SK-N-SH (cell line): ENCODE measurements around the gene LRRC25. TPM values are rescaled to one million over a fixed set of nuclear protein-coding genes. Genes with fewer than 3 reads are reported as not detected.

Experiments used
- CTCF ChIA-PET: fragments of 300-600, 350-600 bp; formaldehyde crosslinking; extraction: SDS; loops from one replicate; lab custom pipeline; 2021; lab: Yijun Ruan, JAX
- POLR2A ChIA-PET: fragments of 350-600 bp; sonication (Branson Sonifier 250); formaldehyde crosslinking; extraction: SDS; loops from one replicate; lab custom pipeline; 2020; ENCODE audit warnings: antibody characterized with exemption, inconsistent platforms; lab: Yijun Ruan, JAX
- DNase-seq: peaks from one replicate; pipeline ENCODE4 v3.0.0; 2012
- H2AFZ ChIP-seq: fragments of 200-600 bp; sonication (generic); 2 replicates; pipeline ENCODE4 v1.8.1; 2016; ENCODE audit warnings: antibody characterized with exemption, mild to moderate bottlenecking, low read depth
- H3F3A ChIP-seq: fragments of 200-600 bp; sonication (generic); replicated peaks from 2 replicates; pipeline ENCODE3; 2016; ENCODE audit warnings: antibody characterized with exemption, mild to moderate bottlenecking; ENCODE audit not compliant: insufficient read depth
- H3K27ac ChIP-seq, 2 experiments: fragments of 200-500 bp in 1 of 2; fragments of 200-600 bp in 1 of 2; sonication (Bioruptor generic) in 1 of 2; sonication (generic), shearing (Covaris generic) in 1 of 2; 2 replicates each; pipeline versions ENCODE4 v1.5.1 to v1.6.1; 2014 to 2016; ENCODE audit warnings: low read depth in 2 of 2, inconsistent platforms in 1 of 2, low read length in 1 of 2, mild to moderate bottlenecking in 1 of 2, mixed read lengths in 1 of 2
- H3K27me3 ChIP-seq: fragments of 200-600 bp; sonication (generic), shearing (Covaris generic); 2 replicates; pipeline ENCODE4 v1.6.1; 2016; ENCODE audit warnings: mixed run types; ENCODE audit not compliant: insufficient read depth
- H3K36me3 ChIP-seq, 2 experiments: fragments of 200-500 bp in 1 of 2; fragments of 200-600 bp in 1 of 2; sonication (Bioruptor generic) in 1 of 2; sonication (generic) in 1 of 2; replicated peaks in 1 of 2; 2 replicates each; pipeline versions ENCODE3 to v1.5.1; 2014 to 2016; ENCODE audit warnings: low read length in 1 of 2, mild to moderate bottlenecking in 1 of 2; ENCODE audit not compliant: insufficient read depth in 2 of 2, control insufficient read depth in 1 of 2
- H3K4me1 ChIP-seq, 2 experiments: fragments of 200-500 bp in 1 of 2; fragments of 200-600 bp in 1 of 2; sonication (Bioruptor generic) in 1 of 2; sonication (generic), shearing (Covaris generic) in 1 of 2; 2 replicates each; pipeline versions ENCODE4 v1.5.1 to v1.6.1; 2014 to 2016; ENCODE audit warnings: low read depth in 1 of 2, low read length in 1 of 2, mixed run types in 1 of 2; ENCODE audit not compliant: insufficient read depth in 2 of 2, control insufficient read depth in 1 of 2
- H3K4me2 ChIP-seq: fragments of 200-600 bp; sonication (generic), shearing (Covaris generic); 2 replicates; pipeline ENCODE4 v1.6.1; 2017; ENCODE audit warnings: mixed run types
- H3K4me3 ChIP-seq, 2 experiments: fragments of 200-500 bp in 1 of 2; fragments of 200-600 bp in 1 of 2; sonication (Bioruptor generic) in 1 of 2; sonication (generic), shearing (Covaris generic) in 1 of 2; 2 replicates each; pipeline versions ENCODE4 v1.5.1 to v1.8.1; 2014 to 2016; ENCODE audit warnings: low read depth in 2 of 2, inconsistent platforms in 1 of 2, low read length in 1 of 2, mild to moderate bottlenecking in 1 of 2, mixed read lengths in 1 of 2, moderate library complexity in 1 of 2
- H3K79me2 ChIP-seq: fragments of 200-600 bp; sonication (generic); 2 replicates; pipeline ENCODE4 v1.8.1; 2017; ENCODE audit warnings: mild to moderate bottlenecking; ENCODE audit not compliant: insufficient read depth
- H3K9ac ChIP-seq: fragments of 200-600 bp; sonication (generic); 2 replicates; pipeline ENCODE4 v1.6.1; 2017; ENCODE audit warnings: mixed run types
- H3K9me2 ChIP-seq: fragments of 200-600 bp; sonication (generic); 2 replicates; pipeline ENCODE4 v1.6.1; 2017; ENCODE audit warnings: mixed run types
- H3K9me3 ChIP-seq: fragments of 200-600 bp; sonication (generic); 2 replicates; pipeline ENCODE4 v1.6.1; 2017; ENCODE audit warnings: mixed run types, mild to moderate bottlenecking, moderate library complexity
- H4K20me1 ChIP-seq: fragments of 200-600 bp; sonication (generic); 2 replicates; pipeline ENCODE4 v1.6.1; 2017; ENCODE audit warnings: mild to moderate bottlenecking, mixed run types; ENCODE audit not compliant: insufficient read depth
- CHD2 ChIP-seq: fragments of 150-350 bp; IDR thresholded peaks from 2 replicates; pipeline ENCODE4 v1.6.1; 2018; ENCODE audit warnings: low read length; ENCODE audit not compliant: partially characterized antibody
- ELF1 ChIP-seq: IDR thresholded peaks from 2 replicates; pipeline ENCODE4 v1.4.0; 2012
- FOSL2 ChIP-seq: IDR thresholded peaks from 2 replicates; pipeline ENCODE4 v1.4.0; 2012; ENCODE audit warnings: low read depth, mild to moderate bottlenecking, moderate library complexity, borderline replicate concordance
- FOXM1 ChIP-seq: IDR thresholded peaks from 2 replicates; pipeline ENCODE4 v1.4.0; 2012; ENCODE audit warnings: low read depth, mild to moderate bottlenecking
- IRF3 ChIP-seq: fragments of 150-350 bp; IDR thresholded peaks from 2 replicates; pipeline ENCODE4 v1.6.1; 2016; ENCODE audit warnings: mild to moderate bottlenecking, low read depth, low read length
- JUND ChIP-seq: IDR thresholded peaks from 2 replicates; pipeline ENCODE4 v1.4.0; 2012
- MAX ChIP-seq: IDR thresholded peaks from 2 replicates; pipeline ENCODE4 v1.4.0; 2012; ENCODE audit warnings: low read depth
- MEF2A ChIP-seq: IDR thresholded peaks from 2 replicates; pipeline ENCODE4 v1.4.0; 2012; ENCODE audit warnings: low read depth, borderline replicate concordance
- RAD21 ChIP-seq: IDR thresholded peaks from 2 replicates; pipeline ENCODE4 v1.6.1; 2012; ENCODE audit warnings: mild to moderate bottlenecking, low read length
- RFX5 ChIP-seq: IDR thresholded peaks from 2 replicates; pipeline ENCODE4 v1.6.1; 2012; ENCODE audit warnings: mild to moderate bottlenecking, improper control_type of control experiment, low read length
- RXRA ChIP-seq: IDR thresholded peaks from 2 replicates; pipeline ENCODE4 v1.4.0; 2012; ENCODE audit warnings: low read depth, mild to moderate bottlenecking, borderline replicate concordance
- SMC3 ChIP-seq: IDR thresholded peaks from 2 replicates; pipeline ENCODE4 v1.6.1; 2012; ENCODE audit warnings: low read depth, low read length, improper control_type of control experiment
- TAF1 ChIP-seq: IDR thresholded peaks from 2 replicates; pipeline ENCODE4 v1.6.1; 2012; ENCODE audit warnings: low read depth, mild to moderate bottlenecking, low read length, moderate library complexity, borderline replicate concordance
- TCF12 ChIP-seq: IDR thresholded peaks from 2 replicates; pipeline ENCODE4 v1.4.0; 2012
- USF1 ChIP-seq: IDR thresholded peaks from 2 replicates; pipeline ENCODE4 v1.4.0; 2012; ENCODE audit warnings: low read depth, borderline replicate concordance
- ZBTB33 ChIP-seq: IDR thresholded peaks from 2 replicates; pipeline ENCODE4 v1.4.0; 2012; ENCODE audit warnings: low read depth, borderline replicate concordance
- WGBS: methylation state at CpG from one replicate; pipeline ENCODE4 v1.1.6; 2017; ENCODE audit warnings: low lambda C conversion rate; 5-methylcytosine and 5-hydroxymethylcytosine counted together
- polyA plus RNA-seq, 3 experiments: library from polyadenylated mRNA; depleted of rRNA; stranded (reverse); fragments of >200 nt; gene quantifications; 2 replicates each; pipeline ENCODE4 v1.2.3, GENCODE V29; 2012
- TF ChIP-seq, protein P1 (sequence below): IDR thresholded peaks from 2 replicates; pipeline ENCODE4; 2012

LRRC25 gene
- polyA plus RNA-seq, 1 of the 3 experiments (the other 2 are of a cell fraction) = not detected

DNA sequence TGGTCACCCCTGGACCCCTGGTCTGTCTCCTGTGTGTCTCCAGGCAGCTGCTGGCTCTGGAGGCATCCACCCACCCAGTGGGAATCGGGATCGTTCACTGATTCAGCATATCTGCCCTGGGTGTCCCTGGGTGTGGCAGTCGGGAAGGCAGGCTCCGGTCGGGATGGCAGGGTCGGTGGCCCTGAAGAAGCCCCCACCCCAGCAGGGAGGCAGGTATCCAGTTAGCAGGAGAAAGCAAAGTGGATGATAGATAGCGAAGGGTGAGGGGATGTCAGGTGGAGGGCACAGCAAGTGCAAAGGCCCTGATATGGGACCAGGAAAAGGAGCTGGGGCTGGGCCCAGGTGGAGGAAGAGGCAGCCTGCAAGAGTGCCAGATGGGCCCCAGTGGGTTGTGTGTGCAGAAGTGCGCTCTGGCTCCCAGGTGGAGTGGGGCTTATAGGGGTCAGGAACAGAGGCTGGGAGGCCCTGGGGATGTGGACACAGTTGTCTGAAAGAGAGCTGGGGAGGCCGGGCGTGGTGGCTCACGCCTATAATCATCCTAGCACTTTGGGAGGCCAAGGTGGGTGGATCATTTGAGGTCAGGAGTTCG, 24.0 kb upstream of the LRRC25 start:
- 90% methylated on average over 12 of the region's 12 CpGs for WGBS
- no peak overlapping the region; a peak in 1 of 4 replicates for H3K27ac ChIP-seq
- no peak for TF ChIP-seq CHD2
- no peak for TF ChIP-seq JUND
- TF ChIP-seq SMC3 = no peak
- H3K79me2 ChIP-seq = peaks cover 59% of the 10 kb centered on the region
- H4K20me1 ChIP-seq = peaks cover 51% of the 10 kb centered on the region
- no peaks in the 10 kb centered on the region for H3K27me3 ChIP-seq
- ChIA-PET POLR2A (no interaction called here), CTCF (interaction anchor here (1.2 to 7.3 kb wide), 5 partner anchors 10 to 142 kb away, joined by 3 to 64 read pairs (median 10); partner anchors contain the start of gene GDF15)
- no peak overlapping the region for H3K9ac ChIP-seq
- no peak for DNase-seq
- no peaks in the 10 kb centered on the region for H3K9me2 ChIP-seq
- no peaks in the 10 kb centered on the region for H3K9me3 ChIP-seq
- no peak overlapping the region for H2AFZ ChIP-seq
- peaks cover 13% of the 10 kb centered on the region for H3F3A ChIP-seq
- H3K4me1 ChIP-seq = peaks cover 28 to 46% of the 10 kb centered on the region in 2 experiments; a peak in 3 of 4 replicates
- peak overlapping the region in 1 of 2 experiments; percentile 68; a peak in 1 of 4 replicates for H3K4me3 ChIP-seq
- H3K4me2 ChIP-seq = peak overlapping the region; percentile 90; the same call in 1 of the 2 replicates
- peaks cover 0 to 5% of the 10 kb centered on the region in 2 experiments for H3K36me3 ChIP-seq

DNA sequence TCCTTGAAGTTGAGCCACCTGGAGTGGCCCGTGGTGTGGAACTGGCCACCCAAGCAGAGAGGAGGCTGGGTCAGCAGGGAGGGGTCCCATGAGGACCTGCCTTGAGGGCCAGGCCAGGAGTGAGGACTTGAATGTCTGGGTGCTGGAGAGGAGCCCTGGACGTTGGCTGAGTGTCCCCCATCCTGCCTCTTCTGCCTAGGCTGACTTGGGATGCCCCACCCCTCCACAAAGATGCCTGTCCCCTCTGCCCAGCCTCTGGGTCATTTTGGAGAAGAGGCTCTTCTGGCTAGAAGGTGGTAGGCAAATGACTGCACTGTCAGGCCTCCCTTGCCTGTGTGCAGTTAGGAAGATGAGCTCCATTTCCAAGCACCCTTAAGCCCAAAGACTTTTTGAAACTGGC, 23.5 kb upstream of the LRRC25 start:
- Histone ChIP-seq H3K4me1 (peaks cover 28 to 43% of the 10 kb centered on the region in 2 experiments; a peak in 3 of 4 replicates), H3K27ac (no peak overlapping the region), H3F3A (peaks cover 13% of the 10 kb centered on the region), H3K9me3 (no peaks in the 10 kb centered on the region), H3K36me3 (peaks cover 0 to 5% of the 10 kb centered on the region in 2 experiments)
- TF ChIP-seq RFX5 (no peak), USF1 (no peak), TAF1 (no peak), MAX (no peak), ZBTB33 (no peak), RAD21 (no peak), SMC3 (no peak), FOSL2 (no peak), MEF2A (no peak), ELF1 (no peak), TCF12 (no peak), JUND (no peak), IRF3 (no peak), FOXM1 (no peak), RXRA (no peak)
- TF ChIP-seq, protein P1, sequence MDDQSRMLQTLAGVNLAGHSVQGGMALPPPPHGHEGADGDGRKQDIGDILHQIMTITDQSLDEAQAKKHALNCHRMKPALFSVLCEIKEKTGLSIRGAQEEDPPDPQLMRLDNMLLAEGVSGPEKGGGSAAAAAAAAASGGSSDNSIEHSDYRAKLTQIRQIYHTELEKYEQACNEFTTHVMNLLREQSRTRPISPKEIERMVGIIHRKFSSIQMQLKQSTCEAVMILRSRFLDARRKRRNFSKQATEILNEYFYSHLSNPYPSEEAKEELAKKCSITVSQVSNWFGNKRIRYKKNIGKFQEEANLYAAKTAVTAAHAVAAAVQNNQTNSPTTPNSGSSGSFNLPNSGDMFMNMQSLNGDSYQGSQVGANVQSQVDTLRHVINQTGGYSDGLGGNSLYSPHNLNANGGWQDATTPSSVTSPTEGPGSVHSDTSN = no peak
- TF ChIP-seq, all 33 proteins: peak for 0
- Histone ChIP-seq H2AFZ (no peak overlapping the region), H4K20me1 (peaks cover 46% of the 10 kb centered on the region), H3K9me2 (no peaks in the 10 kb centered on the region), H3K27me3 (no peaks in the 10 kb centered on the region), H3K79me2 (peaks cover 53% of the 10 kb centered on the region), H3K4me3 (peak overlapping the region; percentile 68 to 74), H3K9ac (peak overlapping the region; percentile 71; the same call in 1 of the 2 replicates), H3K4me2 (peak overlapping the region; percentile 90)
- CTCF ChIA-PET = interaction anchor here (2.1 to 12.1 kb wide), 4 partner anchors 10 to 73 kb away, joined by 10 to 217 read pairs (median 38); partner anchors contain the start of gene GDF15
- DNase-seq = no peak
- POLR2A ChIA-PET = no interaction called here
- 64% methylated on average over 1 of the region's 2 CpGs for WGBS
